Renal cortex interstitium (tissue), 11 donors: ENCODE data around the gene CALY. TPM values are rescaled to one million over a fixed set of nuclear protein-coding genes. Genes with fewer than 3 reads are reported as not detected.
A peak's percentile ranks its signal among the peaks of the same experiment; 100 is the strongest.
"Not testable (repeated sequence)": the region's sequence is repeated elsewhere in the genome, so short reads cannot be mapped to it uniquely, and the experiment has no call there.

ENCODE experiments used
- DNase-seq, 11 donors: peaks; one replicate each; pipeline ENCODE4 v3.0.0-alpha.2; 2013; ENCODE audit warnings: low read depth in 9 of 11, low spot score in 4 of 11; ENCODE audit errors: extremely low read depth in 1 of 11
- polyA plus RNA-seq, 3 donors: library from polyadenylated mRNA; unstranded; fragments of 120-200 nt; gene quantifications; one replicate each; pipeline ENCODE4 v1.2.1, GENCODE V29; 2013; ENCODE audit not compliant: insufficient read length in 3 of 3

Gene CALY
- polyA plus RNA-seq, 3 donors: 0.54 to 0.70 TPM; not detected in 1

DNA sequence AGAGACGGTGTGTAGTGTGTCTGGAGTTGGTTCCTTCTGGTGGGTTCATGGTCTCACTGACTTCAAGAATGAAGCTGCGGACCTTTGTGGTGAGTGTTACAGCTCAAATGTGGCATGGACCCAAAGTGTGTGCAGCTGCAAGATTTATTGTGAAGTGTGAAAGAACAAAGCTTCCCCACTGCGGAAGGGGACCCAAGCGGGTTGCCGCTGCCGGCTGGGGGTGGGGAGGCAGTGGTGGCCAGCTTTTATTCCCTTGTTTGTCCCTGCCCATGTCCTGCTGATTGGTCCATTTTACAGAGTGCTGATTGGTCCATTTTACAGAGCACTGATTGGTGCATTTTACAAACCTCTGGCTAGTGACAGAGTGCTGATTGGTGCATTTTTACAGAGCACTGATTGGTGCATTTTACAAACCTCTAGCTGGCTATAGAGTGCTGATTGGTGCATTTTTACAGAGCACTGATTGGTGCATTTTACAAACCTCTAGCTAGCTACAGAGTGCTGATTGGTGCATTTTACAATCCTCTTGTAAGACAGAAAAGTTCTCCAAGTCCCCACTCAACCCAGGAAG is 15.8 kb downstream of the CALY start:
- not testable (repeated sequence) for DNase-seq

DNA sequence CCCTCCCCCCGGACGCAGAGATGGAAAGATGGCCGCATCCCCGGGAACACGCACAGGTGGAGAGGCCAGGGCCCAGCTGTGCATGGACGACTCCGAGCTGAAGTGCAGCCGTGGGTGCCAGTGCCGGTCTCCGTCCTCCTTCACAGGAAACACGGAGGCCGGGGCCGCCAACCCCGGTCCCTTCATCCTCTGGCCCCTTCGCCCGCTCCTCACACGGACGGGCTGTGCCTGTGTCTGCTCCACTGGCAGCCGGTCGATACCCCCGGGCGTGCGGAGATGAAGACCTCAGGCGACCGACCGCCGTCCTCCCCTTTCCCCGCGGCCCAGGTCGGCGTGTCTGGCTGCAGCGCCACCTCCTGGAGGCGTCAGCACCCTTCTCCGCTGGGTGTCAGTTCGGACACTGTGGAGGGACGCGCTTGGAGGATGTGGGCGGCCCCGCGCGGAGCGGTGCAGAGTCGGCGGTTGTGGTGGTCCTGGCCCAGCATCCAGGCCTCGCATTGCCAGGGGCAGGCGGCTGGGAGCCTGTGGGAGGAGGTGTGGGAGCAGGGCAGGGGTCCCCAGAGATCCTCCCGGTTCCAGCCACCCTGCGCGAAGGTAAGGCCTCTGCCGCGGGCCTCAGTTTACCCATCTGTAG is 18.1 kb downstream of the CALY start:
- DNase-seq: peak in 1 of 11 donors; percentile 46

DNA sequence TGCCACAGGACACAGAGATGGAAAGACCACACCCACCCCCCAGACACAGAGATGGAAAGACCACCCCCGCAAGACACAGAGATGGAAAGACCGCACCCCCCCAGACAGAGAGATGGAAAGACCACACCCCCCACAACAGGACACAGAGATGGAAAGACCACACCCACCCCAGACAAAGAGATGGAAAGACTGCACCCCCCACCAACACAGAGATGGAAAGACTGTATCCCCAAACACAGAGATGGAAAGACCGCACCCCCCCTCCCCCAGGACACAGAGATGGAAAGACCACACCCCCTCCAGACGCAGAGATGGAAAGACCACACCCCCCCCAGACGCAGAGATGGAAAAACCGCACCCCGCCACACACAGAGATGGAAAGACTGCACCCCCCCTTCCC is 20.0 kb downstream of the CALY start:
- no peak for DNase-seq

DNA sequence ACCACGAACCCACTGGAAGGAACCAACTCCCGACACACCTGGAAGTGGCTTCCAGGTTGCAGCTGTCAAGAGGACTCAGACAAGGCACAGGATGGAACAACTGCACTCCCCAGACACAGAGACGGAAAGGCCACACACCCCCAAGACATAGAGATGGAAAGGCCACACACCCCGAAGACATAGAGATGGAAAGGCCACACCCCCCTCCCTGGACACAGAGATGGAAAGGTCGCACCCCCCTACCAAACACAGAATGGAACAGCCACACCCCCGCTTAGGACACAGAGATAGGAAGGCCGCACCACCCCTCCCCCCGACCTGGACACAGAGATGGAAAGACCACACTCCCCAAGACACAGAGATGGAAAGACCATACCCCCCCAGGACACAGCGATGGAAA is 20.4 kb downstream of the CALY start:
- no peak for DNase-seq

DNA sequence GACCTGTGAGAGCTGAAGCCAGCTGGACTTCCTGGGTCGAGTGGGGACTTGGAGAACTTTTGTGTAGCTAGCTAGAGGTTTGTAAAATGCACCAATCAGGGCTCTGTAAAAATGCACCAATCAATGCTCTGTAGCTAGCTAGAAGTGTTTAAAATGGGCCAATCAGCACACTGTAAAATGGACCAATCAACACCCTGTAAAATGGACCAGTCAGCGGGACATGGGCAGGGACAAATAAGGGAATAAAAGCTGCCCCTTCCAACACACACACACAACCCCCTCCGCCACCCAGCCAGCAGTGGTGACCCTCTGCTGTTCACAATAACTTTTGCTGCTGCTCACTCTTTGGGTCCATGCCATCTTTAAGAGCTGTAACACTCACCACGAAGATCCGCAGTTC is 20.8 kb downstream of the CALY start:
- DNase-seq: no peak

DNA sequence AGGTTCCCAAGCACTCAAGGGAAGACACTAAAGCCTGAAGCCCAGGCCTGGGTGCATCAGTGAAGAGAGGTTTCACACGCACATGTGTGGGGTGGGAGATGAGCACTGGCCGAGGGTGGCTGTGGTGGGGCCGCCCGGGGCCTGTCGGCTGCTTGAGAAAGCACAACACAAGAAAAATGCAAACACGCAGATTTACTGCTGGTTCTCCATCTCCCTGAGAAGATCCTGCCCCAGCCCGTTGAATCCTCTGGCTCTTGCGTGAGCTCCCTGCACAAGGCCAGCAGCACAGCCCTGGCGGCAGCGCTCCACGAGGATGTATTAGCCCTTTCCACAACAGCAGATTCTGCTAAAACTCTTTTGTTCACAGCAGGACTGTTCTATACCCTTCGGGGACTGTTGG is 21.8 kb downstream of the CALY start:
- no peak for DNase-seq

- no peak for DNase-seq
Measured at GRCh38 chr10:133313192-133313591, 23.5 kb downstream of the CALY start.

DNA sequence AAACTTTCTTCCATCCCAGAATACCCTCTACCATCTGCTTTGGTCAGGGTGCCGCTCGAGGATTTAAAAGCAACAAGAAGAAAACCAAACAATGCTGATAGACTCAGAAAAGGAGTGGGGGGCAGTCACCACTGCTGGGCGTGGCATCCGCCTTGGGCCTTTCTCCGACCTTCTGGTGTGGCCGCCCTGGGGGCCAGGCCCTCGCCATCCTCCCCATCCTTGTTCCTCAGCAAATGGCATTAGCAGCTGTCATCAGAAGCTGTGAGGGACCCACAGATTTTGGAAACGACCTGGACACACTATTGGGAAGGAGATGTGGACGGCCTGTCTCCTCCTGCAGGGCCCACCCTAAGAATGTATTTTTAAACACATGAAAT is 23.9 kb downstream of the CALY start:
- DNase-seq: no peak

DNA sequence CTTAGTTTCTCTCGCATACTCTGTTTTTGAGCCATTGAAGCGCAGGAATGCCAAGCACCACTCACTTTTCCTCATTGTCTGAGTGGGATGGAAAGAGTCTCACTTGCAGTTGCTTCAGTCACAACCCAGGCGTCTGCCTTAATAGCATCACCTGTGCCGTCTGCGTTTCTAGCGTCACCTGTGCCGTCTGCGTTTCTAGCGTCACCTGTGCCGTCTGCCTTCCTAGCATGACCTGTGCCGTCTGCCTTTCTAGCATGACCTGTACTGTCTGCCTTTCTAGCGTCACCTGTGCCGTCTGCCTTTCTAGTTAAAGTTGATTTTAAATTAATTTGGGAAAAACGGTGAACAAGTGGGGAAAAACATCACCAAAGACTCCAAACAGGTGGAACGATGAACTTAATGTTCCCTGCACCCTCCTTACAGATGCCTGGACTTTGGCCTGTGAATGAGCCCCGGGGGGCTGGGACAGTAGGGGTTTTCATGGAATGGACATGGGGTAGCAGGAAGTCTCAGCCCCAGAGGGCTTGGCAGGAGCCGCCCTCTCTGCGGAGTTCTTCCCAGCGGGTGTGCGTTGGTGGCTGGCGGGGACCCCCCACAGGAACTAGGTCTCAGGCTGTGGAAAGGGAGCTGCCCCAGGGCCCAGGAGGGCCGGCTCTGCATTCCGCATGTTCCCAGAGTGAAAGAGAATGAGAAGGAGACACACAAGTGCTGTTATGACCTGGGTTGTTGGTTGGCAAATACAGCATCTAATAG is 24.5 kb downstream of the CALY start:
- no peak for DNase-seq

GRCh38 chr10:133311570-133311969 is 25.1 kb downstream of the CALY start:
- no peak for DNase-seq

DNA sequence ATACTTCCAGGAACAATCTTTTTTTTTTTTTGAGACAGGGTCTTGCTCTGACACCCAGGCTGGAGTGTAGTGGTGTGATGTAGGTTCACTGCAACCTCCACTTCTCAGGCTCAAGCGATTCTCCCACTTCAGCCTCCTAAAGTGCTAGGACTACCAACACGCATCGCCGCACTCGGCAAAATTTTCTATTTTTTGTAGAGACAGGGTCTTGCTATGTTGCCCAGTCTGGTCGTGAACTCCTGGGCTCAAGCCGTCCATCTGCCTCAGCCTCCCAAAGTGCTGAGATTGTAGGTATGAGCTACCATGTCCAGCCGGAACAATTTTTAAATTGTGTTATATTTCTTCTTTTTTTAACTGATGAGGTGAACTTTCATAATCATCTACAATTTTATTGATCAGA is 25.9 kb downstream of the CALY start:
- DNase-seq: no peak

DNA sequence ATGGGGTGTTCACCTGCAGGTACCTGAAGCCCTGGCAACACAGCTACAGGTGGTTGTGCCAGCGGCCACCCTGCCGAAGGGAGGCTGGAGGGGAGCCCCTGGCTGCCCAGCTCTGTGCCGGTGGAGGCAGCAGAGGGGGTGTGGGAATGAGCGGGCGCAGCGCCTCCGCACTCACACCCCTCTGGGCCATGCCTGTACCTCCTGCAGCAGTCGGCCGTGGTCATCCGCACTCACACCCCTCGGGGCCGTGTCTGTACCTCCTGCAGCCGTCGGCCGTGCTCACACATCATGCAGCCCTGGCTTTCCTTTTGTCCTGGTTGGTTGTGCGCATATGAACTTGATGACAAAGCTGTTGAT is 26.3 kb downstream of the CALY start:
- no peak for DNase-seq

- no peak for DNase-seq
Measured at GRCh38 chr10:133309720-133310398, 26.8 kb downstream of the CALY start.

DNA sequence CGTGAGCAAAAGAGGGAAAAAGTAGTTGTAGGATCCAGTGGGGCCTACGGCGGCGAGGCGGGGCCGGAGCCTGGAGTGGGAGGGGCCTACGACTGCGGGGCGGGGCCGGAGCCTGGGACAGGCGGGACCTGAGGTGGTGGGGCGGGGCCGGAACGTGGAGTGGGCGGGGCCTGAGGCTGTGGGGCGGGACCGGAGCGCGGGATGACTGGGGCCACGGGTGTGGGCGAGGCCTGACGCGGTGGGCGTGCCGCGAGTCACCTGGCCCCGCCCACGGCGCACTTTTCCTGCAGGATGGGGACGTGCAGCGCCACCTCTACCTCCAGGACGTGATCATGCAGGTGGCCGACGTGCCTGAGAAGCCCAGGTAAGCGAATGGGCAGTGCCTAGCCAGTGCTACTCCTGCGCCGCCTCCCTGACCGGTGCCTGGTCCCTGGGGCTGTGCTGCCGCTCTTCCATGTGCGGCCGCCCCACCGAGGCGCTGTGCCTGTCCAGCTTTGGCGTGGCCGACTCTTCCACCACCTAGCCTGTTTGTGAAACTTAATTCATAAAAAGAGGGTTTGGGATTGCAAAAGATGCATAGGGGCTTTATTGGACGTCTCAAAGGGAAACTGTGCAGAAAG is 27.5 kb downstream of the CALY start:
- peak in 10 of 11 donors; percentile 61 to 82 (median 74) for DNase-seq

GRCh38 chr10:133308421-133309099 is 28.1 kb downstream of the CALY start, which contains the start of the genes TUBGCP2 and ZNF511:
Gene TUBGCP2 (minus strand): TSS chr10:133308872. CDS start chr10:133302941, 5,931 bp downstream.
Gene ZNF511 (plus strand): TSS chr10:133308914. CDS start chr10:133308944, 30 bp downstream.
- peak in 9 of 11 donors; percentile 66 to 82 (median 78) for DNase-seq

DNA sequence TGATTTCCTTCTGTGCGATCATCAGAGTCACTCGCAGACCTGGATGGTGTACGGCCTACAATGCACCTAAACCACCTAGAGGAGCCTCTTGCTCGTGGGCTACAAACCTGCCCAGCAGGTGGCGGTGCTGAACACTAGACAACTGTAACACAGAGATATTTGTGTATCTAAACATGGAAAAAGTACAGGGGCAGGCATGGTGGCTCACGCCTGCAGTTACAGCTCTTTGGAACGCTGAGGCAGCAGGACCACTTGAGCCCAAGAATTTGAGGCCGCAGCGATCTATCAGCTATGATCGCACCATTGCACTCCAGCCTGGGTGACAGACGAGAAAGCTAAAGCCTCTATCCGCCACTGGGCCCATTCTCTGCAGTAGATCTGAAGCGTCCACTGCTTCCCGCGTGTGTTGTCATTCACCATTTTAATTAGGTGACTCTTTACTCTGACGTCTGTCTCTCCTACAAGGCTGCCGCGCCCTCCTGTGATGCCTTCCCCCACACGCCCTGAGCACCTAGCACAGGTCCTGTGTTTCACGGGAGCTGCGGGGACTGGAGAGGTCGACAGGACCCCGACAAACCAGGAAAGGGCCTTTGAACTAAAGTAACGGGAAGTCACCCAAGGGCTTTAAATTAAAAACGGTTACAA is 28.8 kb downstream of the CALY start:
- DNase-seq: peak in 8 of 11 donors; percentile 66 to 84 (median 74)

GRCh38 chr10:133306941-133307379 is 29.7 kb downstream of the CALY start:
- no peak for DNase-seq

- DNase-seq: no peak
Measured at GRCh38 chr10:133306097-133306476, 30.6 kb downstream of the CALY start.
